Measurements from ENCODE around the gene NEK7.

- TF ChIP-seq CTCF (IDR thresholded peaks at IDR 0.05) (no peak), EZH2 (IDR thresholded peaks at IDR 0.05) (no peak)
Measured at GRCh38 chr1:198153103-198153502, 3.7 kb upstream of the NEK7 start.
